H9 (cell line): Measurements from ENCODE around the gene KIF24. TPM values are rescaled to one million over a fixed set of nuclear protein-coding genes. Genes with fewer than 3 reads are reported as not detected.
"Not testable (repeated sequence)": the region's sequence is repeated elsewhere in the genome, so short reads cannot be mapped to it uniquely, and the experiment has no call there.

ENCODE experiments used
- DNase-seq: peaks from one replicate; pipeline ENCODE4 v3.0.0-alpha.2; 2017
- H2AFZ ChIP-seq: one replicate; pipeline ENCODE4 v1.6.1; 2013; ENCODE audit warnings: mild to moderate bottlenecking, low read length, control low read depth, moderate library complexity
- H2AK5ac ChIP-seq: 2 replicates; pipeline ENCODE4 v1.6.1; 2013; ENCODE audit warnings: low read length, control low read depth, mixed read lengths; ENCODE audit not compliant: insufficient read length
- H2BK120ac ChIP-seq: one replicate; pipeline ENCODE4 v1.6.1; 2013; ENCODE audit warnings: low read depth, mild to moderate bottlenecking, low read length, control low read depth, inconsistent platforms; ENCODE audit not compliant: poor library complexity, severe bottlenecking
- H2BK12ac ChIP-seq: 2 replicates; pipeline ENCODE4 v1.6.1; 2013; ENCODE audit warnings: low read length, control low read depth, mixed read lengths, low read depth; ENCODE audit not compliant: insufficient read length
- H2BK15ac ChIP-seq: 2 replicates; pipeline ENCODE4 v1.6.1; 2013; ENCODE audit warnings: low read depth, low read length, control low read depth
- H2BK20ac ChIP-seq: one replicate; pipeline ENCODE4 v1.6.1; 2013; ENCODE audit warnings: low read depth, mild to moderate bottlenecking, low read length, control low read depth, inconsistent platforms; ENCODE audit not compliant: poor library complexity, severe bottlenecking
- H2BK5ac ChIP-seq: 2 replicates; pipeline ENCODE4 v1.6.1; 2013; ENCODE audit warnings: low read length, control low read depth, mixed read lengths; ENCODE audit not compliant: insufficient read length
- H3K14ac ChIP-seq: 2 replicates; pipeline ENCODE4 v1.6.1; 2013; ENCODE audit warnings: low read length, control low read depth; ENCODE audit not compliant: insufficient read depth
- H3K18ac ChIP-seq: 2 replicates; pipeline ENCODE4 v1.6.1; 2013; ENCODE audit warnings: low read depth, mild to moderate bottlenecking, mixed read lengths, low read length, control low read depth; ENCODE audit not compliant: insufficient read length
- H3K23ac ChIP-seq: 2 replicates; pipeline ENCODE4 v1.6.1; 2013; ENCODE audit warnings: low read length, control low read depth, mixed read lengths, low read depth; ENCODE audit not compliant: insufficient read length
- H3K23me2 ChIP-seq: 2 replicates; pipeline ENCODE4 v1.6.1; 2013; ENCODE audit warnings: low read depth, mild to moderate bottlenecking, mixed read lengths, low read length, control low read depth; ENCODE audit not compliant: insufficient read length, poor library complexity, severe bottlenecking
- H3K27ac ChIP-seq: 2 replicates; pipeline ENCODE4 v1.5.1; 2013; ENCODE audit warnings: low read length, control low read depth, mixed read lengths, low read depth; ENCODE audit not compliant: insufficient read length
- H3K27me3 ChIP-seq: 2 replicates; pipeline ENCODE4 v1.6.1; 2013; ENCODE audit warnings: low read length, control low read depth, inconsistent platforms; ENCODE audit not compliant: insufficient read depth
- H3K4ac ChIP-seq: 2 replicates; pipeline ENCODE4 v1.6.1; 2013; ENCODE audit warnings: low read depth, mild to moderate bottlenecking, control low read depth, inconsistent platforms, low read length, moderate library complexity
- H3K4me1 ChIP-seq: 2 replicates; pipeline ENCODE4 v1.6.1; 2013; ENCODE audit warnings: low read length, control low read depth, inconsistent platforms; ENCODE audit not compliant: insufficient read depth
- H3K4me2 ChIP-seq: 2 replicates; pipeline ENCODE4 v1.6.1; 2013; ENCODE audit warnings: low read length, control low read depth, mixed read lengths; ENCODE audit not compliant: insufficient read length, insufficient read depth
- H3K56ac ChIP-seq: 2 replicates; pipeline ENCODE4 v1.6.1; 2013; ENCODE audit warnings: low read depth, mild to moderate bottlenecking, mixed read lengths, low read length, control low read depth; ENCODE audit not compliant: insufficient read length
- H3K79me1 ChIP-seq: 2 replicates; pipeline ENCODE4 v1.6.1; 2013; ENCODE audit warnings: low read depth, mild to moderate bottlenecking, moderate library complexity, low read length, control low read depth, inconsistent platforms; ENCODE audit not compliant: insufficient read depth, poor library complexity, severe bottlenecking
- H3K79me2 ChIP-seq: 2 replicates; pipeline ENCODE4 v1.6.1; 2013; ENCODE audit warnings: low read length, control low read depth, inconsistent platforms; ENCODE audit not compliant: insufficient read depth
- H3K9ac ChIP-seq: 2 replicates; pipeline ENCODE4 v1.6.1; 2013; ENCODE audit warnings: low read length, control low read depth, mixed read lengths; ENCODE audit not compliant: insufficient read length; ENCODE audit errors: extremely low read depth
- H3K9me3 ChIP-seq: one replicate; pipeline ENCODE4 v1.6.1; 2013; ENCODE audit warnings: low read depth, low read length, inconsistent platforms; ENCODE audit not compliant: control insufficient read depth
- H3T11ph ChIP-seq: one replicate; pipeline ENCODE4 v1.6.1; 2013; ENCODE audit warnings: mild to moderate bottlenecking, low read length, control low read depth, inconsistent platforms
- H4K20me1 ChIP-seq: one replicate; pipeline ENCODE4 v1.6.1; 2013; ENCODE audit not compliant: control insufficient read depth, insufficient read length, insufficient read depth
- H4K5ac ChIP-seq: 2 replicates; pipeline ENCODE4 v1.6.1; 2013; ENCODE audit warnings: low read depth, mild to moderate bottlenecking, mixed read lengths, low read length, control low read depth; ENCODE audit not compliant: insufficient read length
- H4K8ac ChIP-seq: replicated peaks from 2 replicates; pipeline ENCODE4 v1.6.1; 2013; ENCODE audit warnings: low read length, control low read depth, mixed read lengths, low read depth; ENCODE audit not compliant: insufficient read length
- H4K91ac ChIP-seq: 2 replicates; pipeline ENCODE4 v1.6.1; 2013; ENCODE audit warnings: low read depth, mild to moderate bottlenecking, moderate library complexity, mixed read lengths, low read length, control low read depth; ENCODE audit not compliant: insufficient read length
- H3K27ac Mint-ChIP-seq, 3 experiments: 2 replicates in 2 of 3; 3 replicates in 1 of 3; pipeline ENCODE4 v1.8.0; 2020 to 2021; ENCODE audit warnings: mixed read lengths in 3 of 3, mild to moderate bottlenecking in 1 of 3, moderate library complexity in 1 of 3
- H3K27me3 Mint-ChIP-seq: 2 replicates; pipeline ENCODE4 v1.8.0; 2021; ENCODE audit warnings: low read depth, mild to moderate bottlenecking, moderate library complexity, mixed read lengths
- H3K36me3 Mint-ChIP-seq, 3 experiments: 2 replicates in 2 of 3; 3 replicates in 1 of 3; pipeline ENCODE4 v1.8.0; 2020 to 2021; ENCODE audit warnings: low read depth in 3 of 3, mixed read lengths in 3 of 3; ENCODE audit not compliant: insufficient read depth in 1 of 3
- H3K4me1 Mint-ChIP-seq, 2 experiments: 2 replicates each; pipeline ENCODE4 v1.8.0; 2020; ENCODE audit warnings: mixed read lengths in 2 of 2
- H3K4me3 Mint-ChIP-seq, 2 experiments: 2 replicates in 1 of 2; 3 replicates in 1 of 2; pipeline ENCODE4 v1.8.0; 2020 to 2021; ENCODE audit warnings: mild to moderate bottlenecking in 2 of 2, mixed read lengths in 2 of 2, moderate library complexity in 1 of 2
- H3K9me3 Mint-ChIP-seq, 2 experiments: 2 replicates in 1 of 2; 3 replicates in 1 of 2; pipeline ENCODE4 v1.8.0; 2020; ENCODE audit warnings: mild to moderate bottlenecking in 2 of 2, mixed read lengths in 2 of 2, moderate library complexity in 1 of 2
- WGBS: extraction: QIAGEN DNeasy Blood & Tissue Kit; methylation state at CpG from one replicate; pipeline ENCODE4 v1.1.7; 2013; ENCODE audit warnings: missing lambda C conversion rate, low lambda C conversion rate, mixed read lengths; ENCODE audit not compliant: insufficient read length; ENCODE audit errors: extremely low coverage; 5-methylcytosine and 5-hydroxymethylcytosine counted together
- total RNA-seq: library from RNA; stranded (reverse); gene quantifications from 2 replicates; pipeline ENCODE4 v1.2.1, GENCODE V29; 2021

KIF24 gene
- total RNA-seq, 1 experiment from 2014 or later, result 4.0 TPM

DNA sequence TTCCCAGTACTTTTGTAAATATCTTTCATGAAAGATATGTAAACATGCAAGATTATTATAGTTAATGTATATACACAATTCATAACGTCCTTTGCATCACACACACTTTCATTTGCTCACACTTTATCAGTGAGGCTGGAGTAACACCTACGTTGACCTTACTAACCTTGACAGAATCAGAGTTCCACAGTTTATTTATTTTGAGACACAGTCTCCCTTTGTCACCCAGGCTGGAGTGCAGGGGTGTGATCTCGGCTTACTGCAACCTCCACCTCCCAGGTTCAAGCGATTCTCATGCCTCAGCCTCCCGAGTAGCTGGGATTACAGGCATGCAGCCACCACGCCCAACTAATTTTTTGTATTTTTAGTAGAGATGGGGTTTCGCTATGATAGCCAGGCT, 28.0 kb downstream of the KIF24 start:
- not testable (repeated sequence) for H4K8ac ChIP-seq, H3K27ac ChIP-seq, H2AK5ac ChIP-seq, H4K91ac ChIP-seq, H3K4me3 Mint-ChIP-seq, H3K18ac ChIP-seq, H3K79me2 ChIP-seq, DNase-seq, H2BK5ac ChIP-seq, H3K27me3 ChIP-seq, H3K36me3 Mint-ChIP-seq, H3T11ph ChIP-seq, H3K4me1 ChIP-seq, H2AFZ ChIP-seq, H3K23ac ChIP-seq, H4K5ac ChIP-seq, H3K79me1 ChIP-seq, H4K20me1 ChIP-seq, H2BK120ac ChIP-seq, H3K23me2 ChIP-seq, H3K9me3 ChIP-seq, H2BK20ac ChIP-seq, H3K9me3 Mint-ChIP-seq, H3K4me1 Mint-ChIP-seq, H3K4me2 ChIP-seq, H3K27me3 Mint-ChIP-seq, H2BK12ac ChIP-seq, H3K4ac ChIP-seq, H2BK15ac ChIP-seq, H3K56ac ChIP-seq, H3K14ac ChIP-seq, H3K9ac ChIP-seq
- WGBS, result no CpG with 5 or more reads among the region's 7 CpGs
- H3K27ac Mint-ChIP-seq, result peak overlapping the region in 1 of 3 experiments; percentile 65; a peak in 2 of 7 replicates
